Neural cell (in vitro differentiated cells): ENCODE data around the gene STARD13.

Source experiments
- CTCF ChIP-seq: fragments of 450-650 bp; IDR thresholded peaks from 2 replicates; pipeline ENCODE4 v1.5.1; 2014; ENCODE audit warnings: antibody characterized with exemption, mild to moderate bottlenecking, moderate library complexity; ENCODE audit not compliant: poor library complexity, severe bottlenecking
- EZH2 ChIP-seq: fragments of 200-600, 300-800 bp; shearing (Covaris generic), sonication (generic); IDR thresholded peaks from 2 replicates; pipeline ENCODE4 v1.6.1; 2014; ENCODE audit warnings: antibody characterized with exemption, low read length, borderline replicate concordance, mild to moderate bottlenecking; ENCODE audit not compliant: insufficient read depth, poor library complexity, severe bottlenecking
- POLR2AphosphoS5 ChIP-seq: IDR thresholded peaks from 2 replicates; pipeline ENCODE4 v1.6.1; 2012
- RAD21 ChIP-seq: fragments of 450-650 bp; conservative IDR thresholded peaks from 2 replicates; pipeline ENCODE4 v1.6.1; 2014; ENCODE audit warnings: antibody characterized with exemption, mild to moderate bottlenecking, moderate library complexity
- SMC3 ChIP-seq: fragments of 450-650 bp; conservative IDR thresholded peaks from 2 replicates; pipeline ENCODE4 v1.6.1; 2014; ENCODE audit warnings: antibody characterized with exemption, mild to moderate bottlenecking, moderate library complexity; ENCODE audit not compliant: poor library complexity
- TAF1 ChIP-seq: IDR thresholded peaks from 2 replicates; pipeline ENCODE4 v1.6.1; 2012; ENCODE audit warnings: low read depth

GRCh38 chr13:33172911-33173310 is 112.6 kb downstream of the STARD13 start:
- no peak for TF ChIP-seq RAD21
- TF ChIP-seq CTCF = no peak
- no peak for TF ChIP-seq EZH2
- no peak for TF ChIP-seq TAF1
- no peak for TF ChIP-seq POLR2AphosphoS5
- TF ChIP-seq SMC3 = no peak
